SH-SY5Y (cell line): Measurements from ENCODE around the gene HIVEP2.
A peak's percentile ranks its signal among the peaks of the same experiment; 100 is the strongest.

Experiments used
- GATA2 ChIP-seq: IDR thresholded peaks from 2 replicates; pipeline ENCODE4 v1.6.1; 2011; ENCODE audit warnings: mild to moderate bottlenecking, low read depth, low read length
- GATA3 ChIP-seq: IDR thresholded peaks from 2 replicates; pipeline ENCODE4 v1.6.1; 2011; ENCODE audit warnings: low read depth, mild to moderate bottlenecking, low read length, moderate library complexity

The HIVEP2 gene

GRCh38 chr6:142880201-142880600 lies 64.8 kb downstream of the HIVEP2 start:
- TF ChIP-seq GATA3 (no peak), GATA2 (no peak)

GRCh38 chr6:142879527-142879926 lies 65.4 kb downstream of the HIVEP2 start:
- TF ChIP-seq GATA3 = no peak
- TF ChIP-seq GATA2 = no peak

- no peak for TF ChIP-seq GATA3
- TF ChIP-seq GATA2 = no peak
Observed at GRCh38 chr6:142879076-142879475, 65.9 kb downstream of the HIVEP2 start.

- no peak for TF ChIP-seq GATA2
- TF ChIP-seq GATA3 = no peak
Observed at GRCh38 chr6:142878407-142878806, 66.6 kb downstream of the HIVEP2 start.

GRCh38 chr6:142874676-142875075 lies 70.3 kb downstream of the HIVEP2 start:
- TF ChIP-seq GATA3 (no peak), GATA2 (no peak)

- no peak for TF ChIP-seq GATA3
- TF ChIP-seq GATA2 = no peak
Observed at GRCh38 chr6:142872376-142872775, 72.6 kb downstream of the HIVEP2 start.

- no peak for TF ChIP-seq GATA3
- TF ChIP-seq GATA2 = no peak
Observed at GRCh38 chr6:142871910-142872331, 73.1 kb downstream of the HIVEP2 start.

- TF ChIP-seq GATA3 (no peak), GATA2 (no peak)
Observed at GRCh38 chr6:142870787-142871415, 74.1 kb downstream of the HIVEP2 start.

- TF ChIP-seq GATA3 = no peak
- no peak for TF ChIP-seq GATA2
Observed at GRCh38 chr6:142868917-142869316, 76.1 kb downstream of the HIVEP2 start.

- no peak for TF ChIP-seq GATA2
- TF ChIP-seq GATA3 = no peak
Observed at GRCh38 chr6:142867988-142868812, 76.8 kb downstream of the HIVEP2 start.

GRCh38 chr6:142867355-142867801 lies 77.6 kb downstream of the HIVEP2 start:
- TF ChIP-seq GATA3 (peak; percentile 67), GATA2 (peak; percentile 44; the same call in 1 of the 2 replicates)

- no peak for TF ChIP-seq GATA3
Observed at GRCh38 chr6:142863981-142864380, 81.0 kb downstream of the HIVEP2 start.

- TF ChIP-seq GATA2 (no peak), GATA3 (no peak)
Observed at GRCh38 chr6:142861711-142862110, 83.3 kb downstream of the HIVEP2 start.

GRCh38 chr6:142860498-142860897 lies 84.5 kb downstream of the HIVEP2 start:
- TF ChIP-seq GATA2 (no peak), GATA3 (no peak)
